ENCODE measurements around the gene WHRN. TPM values are rescaled to one million over a fixed set of nuclear protein-coding genes. Genes with fewer than 3 reads are reported as not detected.

The WHRN gene
- total RNA-seq, 4 donors from 2014 or later = 3.0 to 15.5 (median 6.6) TPM

DNA sequence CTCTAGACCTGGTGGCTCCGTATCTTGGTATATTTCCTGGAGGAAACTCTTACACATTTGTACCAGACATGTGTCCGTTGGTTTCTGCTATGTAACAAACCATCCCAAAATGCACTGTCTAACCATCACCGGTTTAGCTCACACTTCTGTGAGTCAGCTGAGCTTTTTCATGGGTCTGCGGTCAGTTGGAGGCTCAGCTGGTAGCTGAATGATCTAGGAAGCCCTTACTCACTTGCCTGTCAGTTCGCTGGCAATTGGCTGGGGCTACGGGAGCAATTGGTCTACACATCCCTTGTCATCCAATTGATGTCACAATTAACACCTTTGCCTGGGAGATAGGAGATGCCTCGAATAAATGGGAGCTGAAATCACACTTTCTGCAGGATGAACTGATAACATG, 11.6 kb upstream of the WHRN start:
- no peak for ATAC-seq (ENCODE audit: low FRiP score)
- DNase-seq (ENCODE audit: low spot score) = no peak
- TF ChIP-seq, protein P1, sequence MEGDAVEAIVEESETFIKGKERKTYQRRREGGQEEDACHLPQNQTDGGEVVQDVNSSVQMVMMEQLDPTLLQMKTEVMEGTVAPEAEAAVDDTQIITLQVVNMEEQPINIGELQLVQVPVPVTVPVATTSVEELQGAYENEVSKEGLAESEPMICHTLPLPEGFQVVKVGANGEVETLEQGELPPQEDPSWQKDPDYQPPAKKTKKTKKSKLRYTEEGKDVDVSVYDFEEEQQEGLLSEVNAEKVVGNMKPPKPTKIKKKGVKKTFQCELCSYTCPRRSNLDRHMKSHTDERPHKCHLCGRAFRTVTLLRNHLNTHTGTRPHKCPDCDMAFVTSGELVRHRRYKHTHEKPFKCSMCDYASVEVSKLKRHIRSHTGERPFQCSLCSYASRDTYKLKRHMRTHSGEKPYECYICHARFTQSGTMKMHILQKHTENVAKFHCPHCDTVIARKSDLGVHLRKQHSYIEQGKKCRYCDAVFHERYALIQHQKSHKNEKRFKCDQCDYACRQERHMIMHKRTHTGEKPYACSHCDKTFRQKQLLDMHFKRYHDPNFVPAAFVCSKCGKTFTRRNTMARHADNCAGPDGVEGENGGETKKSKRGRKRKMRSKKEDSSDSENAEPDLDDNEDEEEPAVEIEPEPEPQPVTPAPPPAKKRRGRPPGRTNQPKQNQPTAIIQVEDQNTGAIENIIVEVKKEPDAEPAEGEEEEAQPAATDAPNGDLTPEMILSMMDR (IDR thresholded peaks at IDR 0.05) = no peak

- no peak for ATAC-seq (ENCODE audit: low FRiP score)
- DNase-seq (ENCODE audit: low spot score) = no peak
- TF ChIP-seq, protein P1 (IDR thresholded peaks at IDR 0.05) = no peak
Measured at GRCh38 chr9:114515528-114515927, 10.3 kb upstream of the WHRN start.

DNA sequence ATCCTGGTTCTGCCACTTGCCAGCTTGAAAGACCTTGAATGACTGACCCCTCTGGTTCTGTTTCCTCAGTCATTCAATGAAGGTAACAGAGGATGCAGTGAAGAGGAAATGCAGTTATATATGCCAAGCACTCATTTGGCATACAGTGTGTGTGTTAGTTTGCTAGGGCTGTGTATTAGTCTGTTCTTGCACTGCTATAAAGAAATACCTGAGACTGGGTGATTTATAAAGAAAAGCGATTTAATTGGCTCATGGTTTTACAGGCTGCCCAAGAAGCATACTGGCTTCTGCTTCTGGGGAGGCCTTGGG, 8.6 kb upstream of the WHRN start:
- DNase-seq (ENCODE audit: low spot score) (no peak), ATAC-seq (ENCODE audit: low FRiP score) (no peak)
- TF ChIP-seq, protein P1 (IDR thresholded peaks at IDR 0.05) = no peak

- TF ChIP-seq, protein P1 (IDR thresholded peaks at IDR 0.05) = no peak
- DNase-seq (ENCODE audit: low spot score) (no peak), ATAC-seq (ENCODE audit: low FRiP score) (no peak)
Measured at GRCh38 chr9:114513055-114513958, 8.0 kb upstream of the WHRN start.

GRCh38 chr9:114511978-114512874, 7.0 kb upstream of the WHRN start:
- DNase-seq (ENCODE audit: low spot score) (no peak), ATAC-seq (ENCODE audit: low FRiP score) (no peak)
- TF ChIP-seq, protein P1 (IDR thresholded peaks at IDR 0.05) = no peak

- TF ChIP-seq, protein P1 (IDR thresholded peaks at IDR 0.05) = no peak
- DNase-seq (ENCODE audit: low spot score) = no peak
- ATAC-seq (ENCODE audit: low FRiP score) = no peak
Measured at GRCh38 chr9:114507726-114508125, 2.5 kb upstream of the WHRN start.
